Mucosa of descending colon (tissue), 3 donors: Measurements from ENCODE around the gene IL27RA. TPM values are rescaled to one million over a fixed set of nuclear protein-coding genes. Genes with fewer than 3 reads are reported as not detected.

Experiments
- ATAC-seq: fragments of 200-7000 bp; cut with Tn5 transposase; one replicate; pipeline ENCODE4 v1.9.1; 2020; ENCODE audit warnings: mild to moderate bottlenecking, moderate library complexity
- DNase-seq, 3 donors: peaks; one replicate each; pipeline ENCODE4 v3.0.0-alpha.2; 2020
- H3K36me3 ChIP-seq: fragments of 200-600 bp; one replicate; pipeline ENCODE4 v1.8.0; 2021; ENCODE audit warnings: low read depth, mild to moderate bottlenecking
- H3K4me1 ChIP-seq: fragments of 200-600 bp; one replicate; pipeline ENCODE4 v1.8.0; 2021; ENCODE audit warnings: low read depth, mild to moderate bottlenecking
- H3K4me3 ChIP-seq: fragments of 200-600 bp; one replicate; pipeline ENCODE4 v1.8.0; 2021; ENCODE audit warnings: mild to moderate bottlenecking
- H3K9me3 ChIP-seq: fragments of 200-600 bp; one replicate; pipeline ENCODE4 v1.8.0; 2021; ENCODE audit warnings: mild to moderate bottlenecking
- intact Hi-C, 2 donors: fragments of 100-400 bp; cut with DNase I in 1 of 2; cut with micrococcal nuclease in 1 of 2; formaldehyde crosslinking; loops; one replicate each; pipeline versions ENCODE4 v1.11.0 to v1.11.1; 2022; cut with DNase I, micrococcal nuclease
- total RNA-seq, 3 donors: library from RNA; stranded (reverse); fragmentation: NEBNext Ultra II Directional in 2 of 3; extraction: Animal tissue kit (Norgen Biotek cat#: 25700) in 2 of 3; gene quantifications; one replicate each; pipeline versions ENCODE4 v1.2.1 to v1.2.4, GENCODE V29; 2021 to 2023
- TF ChIP-seq, protein P1 (sequence below): fragments of 200-600 bp; IDR thresholded peaks from one replicate; pipeline ENCODE4 v1.8.0; 2022; ENCODE audit warnings: antibody characterized with exemption, mild to moderate bottlenecking
- donor health status: DM: no; HTN: no; CAD: no; lungs with moderate emphysema.
- donor health status: DM: no; HTN: no; CAD: no.
- donor health status: DM: no; HTN: yes; CAD: no.

Gene IL27RA
- total RNA-seq, 3 donors from 2014 or later = 2.0 to 3.1 (median 2.6) TPM

DNA sequence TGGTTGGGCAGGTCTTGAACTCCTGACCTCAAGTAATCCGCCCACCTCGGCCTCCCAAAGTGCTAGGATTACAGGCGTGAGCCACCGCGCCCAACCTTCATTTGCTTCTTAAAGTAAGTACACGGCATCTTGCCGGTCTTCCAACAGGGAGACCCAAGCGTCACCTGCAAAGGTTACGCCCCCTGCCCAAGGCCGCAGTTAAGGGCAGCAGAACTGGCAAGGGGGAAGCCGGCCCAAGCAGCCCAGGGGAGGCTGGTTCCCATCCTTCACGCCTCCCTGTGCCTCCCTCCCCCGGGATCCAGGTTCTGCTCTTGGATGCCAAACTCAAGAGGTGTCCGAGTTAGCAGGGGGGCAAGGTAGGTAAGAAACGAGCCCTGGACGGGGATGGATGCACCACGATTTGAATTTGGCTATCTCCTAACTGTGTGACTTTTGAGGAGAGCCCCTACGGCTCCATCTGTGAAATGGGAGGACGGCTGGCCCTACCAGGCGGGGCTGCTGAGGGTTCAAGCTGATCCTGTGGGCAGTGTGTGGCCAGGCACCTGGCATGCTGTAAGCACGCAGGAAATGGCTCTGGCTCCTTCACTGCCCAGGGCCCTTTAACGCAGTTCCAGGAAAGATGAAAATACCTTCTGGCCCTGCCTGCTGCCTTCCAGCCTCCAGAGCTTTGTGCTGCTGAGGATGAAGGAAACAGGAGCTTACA, 34.5 kb upstream of the IL27RA start:
- TF ChIP-seq, protein P1, sequence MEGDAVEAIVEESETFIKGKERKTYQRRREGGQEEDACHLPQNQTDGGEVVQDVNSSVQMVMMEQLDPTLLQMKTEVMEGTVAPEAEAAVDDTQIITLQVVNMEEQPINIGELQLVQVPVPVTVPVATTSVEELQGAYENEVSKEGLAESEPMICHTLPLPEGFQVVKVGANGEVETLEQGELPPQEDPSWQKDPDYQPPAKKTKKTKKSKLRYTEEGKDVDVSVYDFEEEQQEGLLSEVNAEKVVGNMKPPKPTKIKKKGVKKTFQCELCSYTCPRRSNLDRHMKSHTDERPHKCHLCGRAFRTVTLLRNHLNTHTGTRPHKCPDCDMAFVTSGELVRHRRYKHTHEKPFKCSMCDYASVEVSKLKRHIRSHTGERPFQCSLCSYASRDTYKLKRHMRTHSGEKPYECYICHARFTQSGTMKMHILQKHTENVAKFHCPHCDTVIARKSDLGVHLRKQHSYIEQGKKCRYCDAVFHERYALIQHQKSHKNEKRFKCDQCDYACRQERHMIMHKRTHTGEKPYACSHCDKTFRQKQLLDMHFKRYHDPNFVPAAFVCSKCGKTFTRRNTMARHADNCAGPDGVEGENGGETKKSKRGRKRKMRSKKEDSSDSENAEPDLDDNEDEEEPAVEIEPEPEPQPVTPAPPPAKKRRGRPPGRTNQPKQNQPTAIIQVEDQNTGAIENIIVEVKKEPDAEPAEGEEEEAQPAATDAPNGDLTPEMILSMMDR = no peak
- Histone ChIP-seq H3K36me3 (no peaks in the 10 kb centered on the region), H3K9me3 (no peaks in the 10 kb centered on the region), H3K4me3 (no peak overlapping the region), H3K4me1 (peaks cover 10% of the 10 kb centered on the region)
- ATAC-seq (no peak), DNase-seq (peak in 1 of 3 donors; percentile 45)
- intact Hi-C loops = no loop called here

DNA sequence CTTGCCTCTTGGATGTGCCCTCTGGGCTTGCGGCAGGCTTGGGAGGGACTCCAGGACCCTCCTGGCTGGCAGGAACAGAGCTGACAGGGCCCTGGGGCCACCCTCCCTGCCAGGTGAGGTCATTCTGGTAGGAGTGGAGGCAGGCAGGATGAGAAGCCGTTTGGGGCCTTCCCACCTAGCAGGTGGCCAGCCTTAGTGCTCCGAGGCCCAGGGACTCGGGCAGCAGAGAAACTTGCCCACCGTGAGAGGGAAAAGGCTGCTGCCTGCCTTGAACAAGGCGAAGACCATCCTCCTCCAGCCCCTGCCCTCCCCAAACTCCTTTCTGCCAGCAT, 34.0 kb upstream of the IL27RA start:
- peak in 1 of 3 donors; percentile 33 for DNase-seq

DNA sequence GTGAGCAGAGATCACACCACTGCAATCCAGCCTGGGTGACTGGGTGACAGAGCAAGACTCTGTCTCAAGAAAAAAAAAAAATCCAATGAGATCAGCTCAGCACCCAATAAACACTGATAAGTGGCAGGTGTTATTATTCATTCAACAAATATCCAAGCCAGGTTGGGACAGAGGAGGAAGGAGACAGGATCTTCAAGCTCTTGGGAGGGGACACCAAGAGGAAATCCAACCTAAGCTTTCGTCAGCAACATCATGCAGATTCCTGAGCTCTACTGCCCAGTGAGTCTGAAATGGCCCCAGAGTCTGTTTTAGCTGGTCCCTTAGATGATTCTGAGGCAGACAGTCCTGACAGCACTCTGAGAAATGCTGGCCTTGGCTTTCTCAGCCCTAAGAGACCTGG, 33.1 kb upstream of the IL27RA start:
- Histone ChIP-seq H3K4me3 (no peak overlapping the region), H3K4me1 (peaks cover 10% of the 10 kb centered on the region), H3K36me3 (no peaks in the 10 kb centered on the region), H3K9me3 (no peaks in the 10 kb centered on the region)
- ATAC-seq = no peak
- intact Hi-C loops = no loop called here
- DNase-seq = peak in 1 of 3 donors; percentile 3
- TF ChIP-seq, protein P1 = no peak

More for the DNA sequence above, 34.0 kb upstream of the IL27RA start:
- Histone ChIP-seq H3K4me3 (no peak overlapping the region), H3K36me3 (no peaks in the 10 kb centered on the region), H3K9me3 (no peaks in the 10 kb centered on the region), H3K4me1 (peaks cover 10% of the 10 kb centered on the region)
- TF ChIP-seq, protein P1 = no peak
- intact Hi-C loops = no loop called here
- ATAC-seq = no peak

DNA sequence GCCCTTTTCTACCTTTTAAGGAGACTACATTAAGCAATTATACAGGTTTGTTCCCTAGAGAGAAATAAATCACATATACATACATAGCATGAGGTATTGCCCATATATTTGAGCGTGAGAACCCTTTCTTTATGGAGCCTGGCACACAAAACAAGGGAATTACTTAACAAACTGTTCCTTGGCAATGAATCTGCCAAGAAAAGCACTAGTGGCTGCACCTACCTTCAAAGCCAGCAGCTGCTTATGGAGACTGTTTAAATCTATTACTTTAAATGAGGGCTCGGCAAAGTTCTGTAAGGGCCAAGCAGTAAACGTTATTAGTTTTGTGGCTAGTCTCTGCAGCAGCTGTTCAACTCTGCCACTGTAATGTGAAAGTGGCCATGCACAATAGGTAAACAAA, 32.5 kb upstream of the IL27RA start:
- Histone ChIP-seq H3K9me3 (no peaks in the 10 kb centered on the region), H3K4me1 (peaks cover 15% of the 10 kb centered on the region), H3K36me3 (no peaks in the 10 kb centered on the region), H3K4me3 (no peak overlapping the region)
- intact Hi-C loops = no loop called here
- DNase-seq (no peak), ATAC-seq (no peak)
- TF ChIP-seq, protein P1 = no peak

DNA sequence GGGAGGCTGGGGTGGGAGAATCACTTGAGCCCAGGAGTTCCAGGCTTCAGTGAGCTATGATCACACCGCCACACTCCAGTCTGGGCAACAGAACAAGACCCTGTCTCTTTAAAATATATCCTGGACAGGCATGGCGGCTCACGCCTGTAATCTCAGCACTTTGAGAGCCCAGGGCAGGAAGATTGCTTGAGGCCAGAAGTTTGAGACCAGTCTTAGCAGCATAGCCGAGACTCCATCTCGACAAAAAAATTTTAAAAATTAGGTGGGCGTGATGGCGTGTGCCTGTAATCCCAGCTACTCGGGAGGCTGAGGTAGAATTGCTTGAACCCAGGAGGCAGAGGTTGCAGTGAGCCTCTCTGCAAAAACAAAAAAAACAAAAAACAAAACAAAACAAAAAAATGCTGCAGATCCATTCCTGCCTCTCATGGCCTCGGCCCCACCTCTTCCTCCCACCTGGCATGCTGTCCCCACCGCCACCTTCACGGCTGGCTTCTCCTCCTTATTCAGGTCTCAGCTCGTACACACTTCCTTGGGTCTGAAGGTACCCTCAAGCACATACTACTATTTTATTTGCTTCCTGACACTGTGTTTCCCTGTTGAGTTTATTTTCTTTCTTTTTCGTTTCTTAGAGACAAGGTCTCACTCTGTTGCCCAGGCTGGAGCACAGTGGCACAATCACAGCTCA, 30.7 kb upstream of the IL27RA start:
- no peak overlapping the region for H3K4me3 ChIP-seq
- peaks cover 21% of the 10 kb centered on the region for H3K4me1 ChIP-seq
- intact Hi-C loops = no loop called here
- H3K36me3 ChIP-seq = no peaks in the 10 kb centered on the region
- TF ChIP-seq, protein P1 = no peak
- H3K9me3 ChIP-seq = no peaks in the 10 kb centered on the region
- ATAC-seq (no peak), DNase-seq (peak in 1 of 3 donors; percentile 50)
